Measurements from ENCODE around the gene STXBP1. TPM values are rescaled to one million over a fixed set of nuclear protein-coding genes. Genes with fewer than 3 reads are reported as not detected.

Gene STXBP1
- total and polyA plus RNA-seq, 3 experiments from 2014 or later: 8.2 to 15.2 (median 14.5) TPM

- ChIA-PET POLR2A (interaction anchor here (0.7 kb wide), 1 partner anchor 226 kb away, joined by 3 read pairs; no protein-coding TSS in a partner anchor), CTCF (no interaction called here)
- Mint-ChIP-seq H3K36me3 (peaks cover 0 to 20% (median 0%) of the 10 kb centered on the region in 3 donors), H3K27me3 (peaks cover 0 to 2% of the 10 kb centered on the region in 2 donors), H3K4me1 (peaks cover 0 to 6% (median 0%) of the 10 kb centered on the region in 3 donors), H3K27ac (no peak overlapping the region), H3K9me3 (no peaks in the 10 kb centered on the region), H3K4me3 (peak overlapping the region in 1 of 7 donors; percentile 45)
- DNase-seq: no peak
- Histone ChIP-seq H3K9me3 (ENCODE audit: low read length) (no peaks in the 10 kb centered on the region), H3K4me3 (ENCODE audit: low read length) (no peak overlapping the region), H3K4me1 (ENCODE audit: insufficient read depth, low read length) (peaks cover under 1% of the 10 kb centered on the region), H3K36me3 (ENCODE audit: insufficient read depth, low read length) (no peaks in the 10 kb centered on the region), H3K27ac (ENCODE audit: low read depth, low read length) (no peak overlapping the region), H3K27me3 (ENCODE audit: insufficient read depth, low read length, poor library complexity, severe bottlenecking) (no peaks in the 10 kb centered on the region)
These were observed 81.6 kb downstream of the STXBP1 start for GRCh38 chr9:127693697-127694096.

- peaks cover 10 to 17% (median 11%) of the 10 kb centered on the region in 3 donors for H3K4me1 Mint-ChIP-seq
- H3K27ac Mint-ChIP-seq: no peak overlapping the region
- Histone ChIP-seq H3K36me3 (ENCODE audit: insufficient read depth, low read length) (no peaks in the 10 kb centered on the region), H3K27me3 (ENCODE audit: insufficient read depth, low read length, poor library complexity, severe bottlenecking) (no peaks in the 10 kb centered on the region), H3K27ac (ENCODE audit: low read depth, low read length) (no peak overlapping the region), H3K4me1 (ENCODE audit: insufficient read depth, low read length) (peaks cover 14% of the 10 kb centered on the region), H3K9me3 (ENCODE audit: low read length) (no peaks in the 10 kb centered on the region), H3K4me3 (ENCODE audit: low read length) (no peak overlapping the region)
- ChIA-PET POLR2A (no interaction called here), CTCF (no interaction called here)
- no peak overlapping the region for H3K4me3 Mint-ChIP-seq
- peaks cover 0 to 4% of the 10 kb centered on the region in 2 donors for H3K27me3 Mint-ChIP-seq
- no peak for DNase-seq
- peaks cover 0 to 18% (median 1%) of the 10 kb centered on the region in 3 donors for H3K36me3 Mint-ChIP-seq
- H3K9me3 Mint-ChIP-seq: no peaks in the 10 kb centered on the region
These were observed 83.0 kb downstream of the STXBP1 start for GRCh38 chr9:127694890-127695720.

GRCh38 chr9:127697575-127697974 is 85.5 kb downstream of the STXBP1 start:
- CTCF ChIA-PET: interaction anchor here (1.2 to 1.5 kb wide), 2 partner anchors 17 to 37 kb away, joined by 4 to 5 read pairs; partner anchors contain the start of genes PTRH1 and TOR2A
- peak in 1 of 5 donors; percentile 8 for DNase-seq
- Mint-ChIP-seq H3K4me1 (peaks cover 14 to 21% (median 16%) of the 10 kb centered on the region in 3 donors), H3K9me3 (no peaks in the 10 kb centered on the region), H3K27me3 (peaks cover 0 to 2% of the 10 kb centered on the region in 2 donors), H3K4me3 (peak overlapping the region in 2 of 7 donors; percentile 1 to 32), H3K36me3 (peaks cover 0 to 10% (median 1%) of the 10 kb centered on the region in 3 donors), H3K27ac (peak overlapping the region in 1 of 8 donors; percentile 6)
- Histone ChIP-seq H3K4me3 (ENCODE audit: low read length) (no peak overlapping the region), H3K36me3 (ENCODE audit: insufficient read depth, low read length) (no peaks in the 10 kb centered on the region), H3K4me1 (ENCODE audit: insufficient read depth, low read length) (peaks cover 14% of the 10 kb centered on the region), H3K9me3 (ENCODE audit: low read length) (no peaks in the 10 kb centered on the region), H3K27me3 (ENCODE audit: insufficient read depth, low read length, poor library complexity, severe bottlenecking) (no peaks in the 10 kb centered on the region), H3K27ac (ENCODE audit: low read depth, low read length) (no peak overlapping the region)
- POLR2A ChIA-PET: no interaction called here

- CTCF ChIA-PET: interaction anchor here (1.5 kb wide), 1 partner anchor 17 kb away, joined by 4 read pairs; the partner anchor contains the start of gene PTRH1
These were observed 86.3 kb downstream of the STXBP1 start for GRCh38 chr9:127698386-127698785.

GRCh38 chr9:127698985-127699670 is 87.1 kb downstream of the STXBP1 start:
- H3K27ac Mint-ChIP-seq: peak overlapping the region; percentile 10 to 93 (median 90)
- DNase-seq: peak; percentile 76 to 90 (median 81)
- CTCF ChIA-PET: interaction anchor here (1.4 kb wide), 1 partner anchor 36 kb away, joined by 4 read pairs; the partner anchor contains the start of gene TOR2A
- H3K4me3 ChIP-seq (ENCODE audit: low read length): peak overlapping the region; percentile 48
- no peaks in the 10 kb centered on the region for H3K36me3 ChIP-seq (ENCODE audit: insufficient read depth, low read length)
- no peaks in the 10 kb centered on the region for H3K9me3 Mint-ChIP-seq
- peaks cover 0 to 2% of the 10 kb centered on the region in 2 donors for H3K27me3 Mint-ChIP-seq
- H3K27me3 ChIP-seq (ENCODE audit: insufficient read depth, low read length, poor library complexity, severe bottlenecking): no peaks in the 10 kb centered on the region
- H3K4me3 Mint-ChIP-seq: peak overlapping the region; percentile 29 to 89 (median 83)
- peaks cover 14% of the 10 kb centered on the region for H3K4me1 ChIP-seq (ENCODE audit: insufficient read depth, low read length)
- no peaks in the 10 kb centered on the region for H3K9me3 ChIP-seq (ENCODE audit: low read length)
- H3K36me3 Mint-ChIP-seq: peaks cover 0 to 1% (median under 1%) of the 10 kb centered on the region in 3 donors
- H3K4me1 Mint-ChIP-seq: peaks cover 14 to 21% (median 16%) of the 10 kb centered on the region in 3 donors
- peak overlapping the region; percentile 75 for H3K27ac ChIP-seq (ENCODE audit: low read depth, low read length)
- POLR2A ChIA-PET: interaction anchor here (0.6 kb wide), 2 partner anchors 30 to 33 kb away, joined by 3 to 6 read pairs; no protein-coding TSS in a partner anchor

More at GRCh38 chr9:127698386-127698785, 86.3 kb downstream of the STXBP1 start:
- H3K4me1 Mint-ChIP-seq: peaks cover 14 to 21% (median 16%) of the 10 kb centered on the region in 3 donors
- Histone ChIP-seq H3K27ac (ENCODE audit: low read depth, low read length) (no peak overlapping the region), H3K9me3 (ENCODE audit: low read length) (no peaks in the 10 kb centered on the region), H3K27me3 (ENCODE audit: insufficient read depth, low read length, poor library complexity, severe bottlenecking) (no peaks in the 10 kb centered on the region), H3K36me3 (ENCODE audit: insufficient read depth, low read length) (no peaks in the 10 kb centered on the region), H3K4me3 (ENCODE audit: low read length) (no peak overlapping the region), H3K4me1 (ENCODE audit: insufficient read depth, low read length) (peaks cover 14% of the 10 kb centered on the region)
- peak overlapping the region in 5 of 7 donors; percentile 1 to 89 (median 44) for H3K4me3 Mint-ChIP-seq
- POLR2A ChIA-PET: no interaction called here
- H3K9me3 Mint-ChIP-seq: no peaks in the 10 kb centered on the region
- peaks cover 0 to 2% of the 10 kb centered on the region in 2 donors for H3K27me3 Mint-ChIP-seq
- H3K36me3 Mint-ChIP-seq: peaks cover 0 to 7% (median 1%) of the 10 kb centered on the region in 3 donors
- DNase-seq: peak in 1 of 5 donors; percentile 34
- peak overlapping the region in 4 of 8 donors; percentile 6 to 56 (median 34) for H3K27ac Mint-ChIP-seq

- POLR2A ChIA-PET: no interaction called here
These were observed 88.1 kb downstream of the STXBP1 start for GRCh38 chr9:127700140-127700539.

GRCh38 chr9:127700594-127701255 is 88.6 kb downstream of the STXBP1 start:
- H3K4me3 Mint-ChIP-seq: peak overlapping the region in 4 of 7 donors; percentile 5 to 58 (median 32)
- H3K36me3 Mint-ChIP-seq: peaks cover 0 to 1% (median 0%) of the 10 kb centered on the region in 3 donors
- H3K27ac Mint-ChIP-seq: peak overlapping the region in 2 of 8 donors; percentile 29 to 42
- no peaks in the 10 kb centered on the region for H3K27me3 ChIP-seq (ENCODE audit: insufficient read depth, low read length, poor library complexity, severe bottlenecking)
- H3K27me3 Mint-ChIP-seq: peaks cover 0 to 2% of the 10 kb centered on the region in 2 donors
- no peak overlapping the region for H3K27ac ChIP-seq (ENCODE audit: low read depth, low read length)
- no peaks in the 10 kb centered on the region for H3K9me3 Mint-ChIP-seq
- no peaks in the 10 kb centered on the region for H3K36me3 ChIP-seq (ENCODE audit: insufficient read depth, low read length)
- no peak overlapping the region for H3K4me3 ChIP-seq (ENCODE audit: low read length)
- CTCF ChIA-PET: interaction anchor here (1.4 kb wide), 1 partner anchor 34 kb away, joined by 4 read pairs; the partner anchor contains the start of gene TOR2A
- POLR2A ChIA-PET: no interaction called here
- DNase-seq: no peak
- H3K4me1 ChIP-seq (ENCODE audit: insufficient read depth, low read length): peaks cover 14% of the 10 kb centered on the region
- H3K4me1 Mint-ChIP-seq: peaks cover 14 to 21% (median 16%) of the 10 kb centered on the region in 3 donors
- no peaks in the 10 kb centered on the region for H3K9me3 ChIP-seq (ENCODE audit: low read length)

More at GRCh38 chr9:127700140-127700539, 88.1 kb downstream of the STXBP1 start:
- no peak for DNase-seq
- Mint-ChIP-seq H3K4me3 (peak overlapping the region in 5 of 7 donors; percentile 38 to 82 (median 58)), H3K36me3 (peaks cover 0 to 1% (median 0%) of the 10 kb centered on the region in 3 donors), H3K9me3 (no peaks in the 10 kb centered on the region), H3K27me3 (peaks cover 0 to 2% of the 10 kb centered on the region in 2 donors), H3K27ac (peak overlapping the region in 1 of 8 donors; percentile 93), H3K4me1 (peaks cover 14 to 21% (median 16%) of the 10 kb centered on the region in 3 donors)
- Histone ChIP-seq H3K27me3 (ENCODE audit: insufficient read depth, low read length, poor library complexity, severe bottlenecking) (no peaks in the 10 kb centered on the region), H3K27ac (ENCODE audit: low read depth, low read length) (peak overlapping the region; percentile 31), H3K4me3 (ENCODE audit: low read length) (no peak overlapping the region), H3K4me1 (ENCODE audit: insufficient read depth, low read length) (peaks cover 14% of the 10 kb centered on the region), H3K9me3 (ENCODE audit: low read length) (no peaks in the 10 kb centered on the region), H3K36me3 (ENCODE audit: insufficient read depth, low read length) (no peaks in the 10 kb centered on the region)
- CTCF ChIA-PET: interaction anchor here (1.4 kb wide), 1 partner anchor 35 kb away, joined by 4 read pairs; the partner anchor contains the start of gene TOR2A

Data from CD8-positive, alpha-beta memory T cell (primary cell).